Lower lobe of right lung (tissue), 2 donors: ENCODE results near the gene FIGNL2. TPM values are rescaled to one million over a fixed set of nuclear protein-coding genes. Genes with fewer than 3 reads are reported as not detected.

Source experiments
- ATAC-seq, 2 donors: fragments of 200-7000 bp; cut with Tn5 transposase; one replicate each; pipeline ENCODE4 v1.9.1; 2020 to 2022; ENCODE audit warnings: mild to moderate bottlenecking in 2 of 2, moderate library complexity in 2 of 2
- DNase-seq: peaks from one replicate; pipeline ENCODE4 v3.0.0-alpha.2; 2020
- H3K27ac ChIP-seq: fragments of 200-600 bp; one replicate; pipeline ENCODE4 v1.8.0; 2022
- H3K27me3 ChIP-seq: fragments of 200-600 bp; one replicate; pipeline ENCODE4 v1.8.0; 2022; ENCODE audit warnings: low read depth
- H3K36me3 ChIP-seq: fragments of 200-600 bp; one replicate; pipeline ENCODE4 v1.8.0; 2022; ENCODE audit warnings: mild to moderate bottlenecking
- H3K4me1 ChIP-seq: fragments of 200-600 bp; one replicate; pipeline ENCODE4 v1.8.0; 2022
- H3K4me3 ChIP-seq: fragments of 200-600 bp; one replicate; pipeline ENCODE4 v1.8.0; 2022; ENCODE audit warnings: mild to moderate bottlenecking
- H3K9me3 ChIP-seq: fragments of 200-600 bp; one replicate; pipeline ENCODE4 v1.8.0; 2022
- intact Hi-C: fragments of 100-400 bp; cut with DNase I; formaldehyde crosslinking; loops from one replicate; pipeline ENCODE4 v1.11.0; 2022
- total RNA-seq: library from RNA; stranded (reverse); fragmentation: NEBNext Ultra II Directional; extraction: Animal tissue kit (Norgen Biotek cat#: 25700); gene quantifications from one replicate; pipeline ENCODE4 v1.2.1, GENCODE V29; 2021
- TF ChIP-seq, protein P1 (sequence below): fragments of 200-600 bp; IDR thresholded peaks from one replicate; pipeline ENCODE4 v1.8.0; 2022; ENCODE audit warnings: antibody characterized with exemption, mild to moderate bottlenecking
- donor health status: DM: no; HTN: yes; CAD: no; lungs with severe emphysema.

FIGNL2 gene
- total RNA-seq, 1 donor from 2014 or later: 0.95 TPM

DNA sequence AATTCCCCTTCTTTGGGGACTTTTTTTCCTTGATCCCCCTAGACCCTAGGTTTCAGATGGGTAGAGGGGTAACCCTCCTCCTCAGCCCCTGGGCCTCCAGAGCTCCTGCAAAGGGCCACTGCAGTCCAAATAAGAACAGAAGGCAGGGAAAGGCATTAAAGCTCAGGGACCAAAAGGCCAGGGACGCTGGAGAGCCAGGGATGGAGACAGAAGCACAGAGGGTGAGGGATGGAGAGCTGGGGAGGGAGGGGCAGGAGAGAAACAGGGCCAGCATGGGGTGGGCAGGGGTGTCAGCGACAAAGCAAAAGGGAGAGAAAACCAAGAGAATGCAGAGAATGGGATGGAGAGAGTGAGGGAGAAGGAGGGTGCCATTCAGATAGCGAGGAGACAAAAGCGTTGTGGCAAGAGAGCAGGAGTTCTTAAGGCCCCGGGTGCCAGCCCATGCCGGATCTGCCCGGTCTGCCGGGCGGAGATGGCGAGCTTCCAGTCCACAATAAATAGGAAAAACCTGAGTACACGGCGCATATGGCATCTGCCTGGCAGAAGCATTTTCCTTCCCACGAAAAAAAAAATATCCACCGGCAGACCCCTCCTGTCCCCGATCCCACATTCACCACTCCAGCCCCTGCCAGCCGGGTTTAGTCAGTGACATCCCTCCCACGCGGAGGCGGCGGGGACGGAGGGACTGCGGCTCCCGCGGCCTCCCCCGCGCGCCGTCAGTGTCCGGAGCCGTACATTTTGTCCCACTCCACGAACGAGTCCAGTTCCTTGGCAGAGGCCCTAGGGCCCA is 28.6 kb downstream of the FIGNL2 start:
- ATAC-seq: no peak

DNA sequence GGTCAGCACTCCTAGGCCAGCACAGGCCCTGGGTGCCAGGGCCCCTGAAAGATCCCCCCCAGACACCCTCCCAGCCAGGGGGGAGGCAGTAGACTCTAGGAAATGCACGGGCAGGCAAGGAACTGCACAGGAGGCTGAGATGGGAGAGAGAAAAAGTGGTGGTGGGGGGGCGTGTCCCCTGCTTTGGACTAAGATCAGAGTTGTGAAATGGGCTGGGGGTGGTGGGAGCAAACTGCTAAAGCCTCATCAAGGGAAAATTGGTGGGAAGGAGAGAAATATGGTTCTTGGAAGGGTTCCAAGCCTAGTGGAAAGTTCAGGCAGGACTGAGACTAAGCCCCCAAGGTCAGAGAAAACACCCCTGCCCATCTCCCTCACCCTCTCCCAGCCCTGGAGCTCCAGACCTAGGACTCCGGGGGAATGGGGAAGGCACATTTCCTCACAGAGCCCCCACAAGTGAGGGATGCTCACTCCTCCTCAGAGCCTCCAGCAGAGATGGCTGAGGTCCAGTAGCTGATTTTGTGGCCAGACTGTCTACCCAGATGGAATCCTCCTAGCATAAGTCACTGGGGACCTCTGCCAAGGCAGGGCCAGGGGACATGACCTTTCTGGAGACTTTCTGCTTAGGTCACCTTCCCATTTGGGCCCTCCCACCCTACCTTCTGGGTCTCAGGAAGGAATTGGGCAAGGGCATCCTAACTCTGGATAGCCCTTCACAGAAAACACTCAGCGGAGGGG is 29.8 kb downstream of the FIGNL2 start:
- peaks cover 24% of the 10 kb centered on the region for H3K4me1 ChIP-seq
- H3K36me3 ChIP-seq: no peaks in the 10 kb centered on the region
- no peak for DNase-seq
- no peak overlapping the region for H3K4me3 ChIP-seq
- intact Hi-C loops: no loop called here
- TF ChIP-seq, protein P1, sequence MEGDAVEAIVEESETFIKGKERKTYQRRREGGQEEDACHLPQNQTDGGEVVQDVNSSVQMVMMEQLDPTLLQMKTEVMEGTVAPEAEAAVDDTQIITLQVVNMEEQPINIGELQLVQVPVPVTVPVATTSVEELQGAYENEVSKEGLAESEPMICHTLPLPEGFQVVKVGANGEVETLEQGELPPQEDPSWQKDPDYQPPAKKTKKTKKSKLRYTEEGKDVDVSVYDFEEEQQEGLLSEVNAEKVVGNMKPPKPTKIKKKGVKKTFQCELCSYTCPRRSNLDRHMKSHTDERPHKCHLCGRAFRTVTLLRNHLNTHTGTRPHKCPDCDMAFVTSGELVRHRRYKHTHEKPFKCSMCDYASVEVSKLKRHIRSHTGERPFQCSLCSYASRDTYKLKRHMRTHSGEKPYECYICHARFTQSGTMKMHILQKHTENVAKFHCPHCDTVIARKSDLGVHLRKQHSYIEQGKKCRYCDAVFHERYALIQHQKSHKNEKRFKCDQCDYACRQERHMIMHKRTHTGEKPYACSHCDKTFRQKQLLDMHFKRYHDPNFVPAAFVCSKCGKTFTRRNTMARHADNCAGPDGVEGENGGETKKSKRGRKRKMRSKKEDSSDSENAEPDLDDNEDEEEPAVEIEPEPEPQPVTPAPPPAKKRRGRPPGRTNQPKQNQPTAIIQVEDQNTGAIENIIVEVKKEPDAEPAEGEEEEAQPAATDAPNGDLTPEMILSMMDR: no peak
- H3K27ac ChIP-seq: no peak overlapping the region
- no peaks in the 10 kb centered on the region for H3K9me3 ChIP-seq
- peaks cover 8% of the 10 kb centered on the region for H3K27me3 ChIP-seq
- no peak for ATAC-seq

More for the DNA sequence above, 28.6 kb downstream of the FIGNL2 start:
- intact Hi-C loops: no loop called here
- peak; percentile 36 for DNase-seq
- peak overlapping the region; percentile 61 for H3K4me3 ChIP-seq
- H3K27me3 ChIP-seq: peaks cover 8% of the 10 kb centered on the region
- no peaks in the 10 kb centered on the region for H3K9me3 ChIP-seq
- TF ChIP-seq, protein P1: no peak
- H3K36me3 ChIP-seq: no peaks in the 10 kb centered on the region
- H3K4me1 ChIP-seq: peaks cover 18% of the 10 kb centered on the region
- H3K27ac ChIP-seq: peak overlapping the region; percentile 74

DNA sequence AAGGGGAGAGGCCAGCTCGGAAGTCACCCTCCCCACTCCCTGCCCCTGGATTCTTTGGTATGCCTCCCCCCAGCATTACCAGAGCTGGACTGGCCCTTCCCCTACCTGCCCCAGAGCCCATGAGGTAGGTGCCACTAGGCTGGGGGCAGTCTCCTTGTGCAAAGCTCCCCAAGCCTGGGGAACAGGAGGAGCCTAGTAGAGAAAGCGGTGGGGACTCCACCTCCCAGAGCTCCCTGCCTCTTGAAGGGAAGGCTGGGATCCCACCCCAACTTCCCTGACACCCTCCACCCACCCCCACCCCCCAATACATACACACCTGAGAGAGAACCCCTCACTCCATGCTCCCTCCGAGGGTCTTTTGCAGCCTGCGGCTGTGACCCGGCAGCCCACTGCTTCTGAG is 30.4 kb downstream of the FIGNL2 start:
- intact Hi-C loops: no loop called here
- peaks cover 8% of the 10 kb centered on the region for H3K27me3 ChIP-seq
- DNase-seq: no peak
- no peak overlapping the region for H3K27ac ChIP-seq
- H3K36me3 ChIP-seq: no peaks in the 10 kb centered on the region
- no peak overlapping the region for H3K4me3 ChIP-seq
- TF ChIP-seq, protein P1: no peak
- ATAC-seq: no peak
- no peaks in the 10 kb centered on the region for H3K9me3 ChIP-seq
- H3K4me1 ChIP-seq: peaks cover 26% of the 10 kb centered on the region

DNA sequence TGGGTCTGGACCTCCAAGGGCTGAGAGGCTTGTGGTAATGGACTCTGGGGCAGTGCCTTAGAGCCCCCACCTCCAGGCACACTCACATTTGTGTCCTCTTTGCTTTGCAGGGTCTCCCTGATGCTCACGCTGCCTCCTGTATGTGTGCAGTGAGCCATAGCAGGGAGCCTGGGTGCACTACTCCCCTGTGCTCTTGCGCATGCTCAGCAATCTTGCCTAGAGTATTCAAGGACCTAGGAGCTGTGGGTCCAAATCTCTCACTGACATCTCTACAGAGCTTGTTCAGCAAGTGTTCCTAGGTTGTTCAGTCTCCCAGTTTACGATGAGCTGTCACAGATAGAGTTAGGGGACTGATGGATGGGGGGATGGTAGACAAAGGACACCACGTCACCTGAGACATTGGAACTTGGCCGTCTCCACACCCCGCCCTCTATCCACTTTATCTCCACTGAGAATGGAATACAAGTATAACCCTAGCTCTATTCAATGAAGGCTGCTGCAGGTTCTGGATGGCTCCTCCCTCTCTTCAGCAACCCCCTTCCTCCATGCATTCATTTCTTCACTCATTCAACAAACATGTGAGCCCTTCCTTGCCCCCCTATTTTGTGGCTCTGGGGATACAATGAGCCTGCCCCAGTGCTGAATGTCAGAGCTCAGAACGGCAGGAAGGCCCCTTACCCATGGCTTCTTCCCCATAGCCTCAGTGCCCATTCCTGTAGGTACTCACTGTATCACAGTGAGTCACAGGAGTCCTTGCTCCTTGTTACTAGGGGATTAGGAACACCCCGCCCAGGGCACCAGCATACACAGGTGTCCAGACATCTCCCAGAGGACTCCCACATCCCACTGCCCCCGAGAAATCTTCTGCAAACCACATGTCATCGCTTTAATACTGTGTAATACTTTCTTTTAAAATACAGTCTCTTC is 31.2 kb downstream of the FIGNL2 start:
- Histone ChIP-seq H3K27me3 (peaks cover 8% of the 10 kb centered on the region), H3K4me1 (peaks cover 26% of the 10 kb centered on the region), H3K9me3 (no peaks in the 10 kb centered on the region), H3K27ac (no peak overlapping the region), H3K4me3 (no peak overlapping the region), H3K36me3 (no peaks in the 10 kb centered on the region)
- ATAC-seq: no peak
- no peak for DNase-seq
- TF ChIP-seq, protein P1: no peak
- intact Hi-C loops: no loop called here

DNA sequence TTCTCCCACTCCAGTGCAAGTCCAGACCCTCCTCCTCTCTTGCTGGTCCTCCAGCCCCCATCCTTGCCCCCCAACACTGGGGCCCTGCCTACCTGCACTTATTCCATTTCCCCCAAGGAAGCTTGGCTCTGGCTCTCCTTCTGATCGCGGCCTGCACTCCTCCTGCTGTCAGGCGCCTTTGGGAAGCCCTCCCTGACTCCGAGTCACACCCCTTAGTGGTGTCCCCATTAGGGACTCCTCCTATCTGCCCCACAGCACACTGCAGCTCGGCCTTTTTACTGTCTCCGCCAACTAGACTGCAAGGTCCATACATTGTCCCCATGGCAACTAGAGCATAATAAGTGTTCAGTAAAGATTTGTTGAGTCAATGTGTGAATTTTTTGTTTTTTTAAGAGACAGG is 32.9 kb downstream of the FIGNL2 start:
- no peak overlapping the region for H3K4me3 ChIP-seq
- ATAC-seq (no peak), DNase-seq (no peak)
- H3K27ac ChIP-seq: no peak overlapping the region
- no peaks in the 10 kb centered on the region for H3K9me3 ChIP-seq
- peaks cover 25% of the 10 kb centered on the region for H3K4me1 ChIP-seq
- no peaks in the 10 kb centered on the region for H3K36me3 ChIP-seq
- peaks cover 3% of the 10 kb centered on the region for H3K27me3 ChIP-seq
- intact Hi-C loops: no loop called here
- TF ChIP-seq, protein P1: no peak
